Measurements from ENCODE around the gene CCDC57. TPM values are rescaled to one million over a fixed set of nuclear protein-coding genes. Genes with fewer than 3 reads are reported as not detected.

CCDC57 gene
- total and polyA plus RNA-seq, 2 of the 8 experiments (the other 6 are each of a cell fraction or from before 2014, with no cell fraction given): 8.4 to 12.9 TPM

- peak overlapping the region; percentile 72; the same call in 1 of the 2 replicates for H2BK15ac ChIP-seq (ENCODE audit: low read length)
- no peak overlapping the region for H2AFZ ChIP-seq (ENCODE audit: low read length)
- H3K4me2 ChIP-seq (ENCODE audit: insufficient read depth in 1 of 2, low read depth in 2 of 2, low read length in 2 of 2): peak overlapping the region in 1 of 2 experiments; percentile 65; a peak in 2 of 4 replicates
- no peak overlapping the region for H2BK20ac ChIP-seq (ENCODE audit: low read length)
- H3K9me3 ChIP-seq (ENCODE audit: insufficient read depth in 2 of 2, low read depth in 1 of 2, low read length in 1 of 2): no peaks in the 10 kb centered on the region
- peaks cover 14% of the 10 kb centered on the region; the same call in 1 of the 2 replicates for H3K23me2 ChIP-seq (ENCODE audit: low read depth, low read length)
- TF ChIP-seq POLR2A (IDR thresholded peaks at IDR 0.05; ENCODE audit: control extremely low read depth in 1 of 2, low read depth in 2 of 2, low read length in 2 of 2) (peak in 1 of 2 experiments; percentile 11; a peak in 1 of 3 replicates), CBX5 (IDR thresholded peaks at IDR 0.05; ENCODE audit: low read depth, low read length) (no peak)
- FAIRE-seq (no peak), DNase-seq (ENCODE audit: low read depth in 1 of 2, low spot score in 2 of 2) (no peak)
- H3K27me3 ChIP-seq (replicated peaks in 1 of 4; ENCODE audit: control insufficient read depth in 3 of 4, extremely low read depth in 1 of 4, insufficient read depth in 3 of 4, low read length in 3 of 4): no peaks in the 10 kb centered on the region
- H3K18ac ChIP-seq (ENCODE audit: extremely low read depth, low read length): peak overlapping the region; percentile 53; the same call in 1 of the 2 replicates
- no peak overlapping the region for H4K5ac ChIP-seq (ENCODE audit: insufficient read length, low read depth, low read length)
- H4K20me1 ChIP-seq (replicated peaks in 1 of 2; ENCODE audit: control insufficient read depth in 1 of 2, insufficient read depth in 2 of 2, low read length in 2 of 2): peaks cover under 1 to 13% of the 10 kb centered on the region in 2 experiments
- 87% methylated on average over 31 of the region's 35 CpGs; no CpG with 5 or more reads in 1 of the 2 experiments for WGBS, 2 experiments (ENCODE audit: extremely low coverage in 1 of 2, insufficient coverage in 1 of 2, insufficient read length in 1 of 2, insufficient replicate concordance in 2 of 2, low coverage in 1 of 2, low lambda C conversion rate in 2 of 2, missing lambda C conversion rate in 1 of 2)
- no peak overlapping the region for H2BK120ac ChIP-seq (replicated peaks; ENCODE audit: low read depth, low read length)
- H3K27ac ChIP-seq (ENCODE audit: low read depth, low read length): no peak overlapping the region
- peak overlapping the region; percentile 65; the same call in 1 of the 2 replicates for H4K8ac ChIP-seq (ENCODE audit: extremely low read depth, insufficient read depth, low read length)
- H3K14ac ChIP-seq (ENCODE audit: insufficient read length): no peak overlapping the region
- H3K23ac ChIP-seq (ENCODE audit: insufficient read length): no peak overlapping the region
- peaks cover 7% of the 10 kb centered on the region for H3K79me1 ChIP-seq (ENCODE audit: low read depth, low read length)
- no peak overlapping the region for H2BK12ac ChIP-seq (ENCODE audit: low read depth, low read length)
- peaks cover 3 to 7% (median 6%) of the 10 kb centered on the region in 4 experiments; a peak in 5 of 8 replicates for H3K36me3 ChIP-seq (ENCODE audit: control insufficient read depth in 2 of 4, insufficient read depth in 4 of 4, low read length in 3 of 4)
- no peak overlapping the region for H3K9ac ChIP-seq (replicated peaks in 1 of 4; ENCODE audit: extremely low read depth in 1 of 4, low read depth in 3 of 4, low read length in 3 of 4)
- peak overlapping the region; percentile 7; the same call in 1 of the 2 replicates for H2AK5ac ChIP-seq (ENCODE audit: low read depth, low read length)
- peak overlapping the region; percentile 74 for H3K4ac ChIP-seq (replicated peaks; ENCODE audit: insufficient read length, low read depth, low read length)
- peaks cover 0 to 64% (median 53%) of the 10 kb centered on the region in 4 experiments; a peak in 6 of 7 replicates for H3K4me1 ChIP-seq (replicated peaks in 1 of 4; ENCODE audit: control insufficient read depth in 3 of 4, insufficient read depth in 4 of 4, low read length in 3 of 4)
- H3K56ac ChIP-seq (replicated peaks; ENCODE audit: insufficient read length, low read depth, low read length): no peak overlapping the region
- ChIA-PET CTCF (ENCODE audit: partially characterized antibody) (interaction anchor here (0.7 to 6.5 kb wide), 4 partner anchors 16 to 244 kb away, joined by 3 to 61 read pairs (median 6); no protein-coding TSS in a partner anchor), POLR2A (ENCODE audit: partially characterized antibody) (interaction anchor here (0.9 to 2.9 kb wide), 10 partner anchors 8 to 80 kb away, joined by 3 to 15 read pairs (median 4); partner anchors contain the start of genes CENPX and LRRC45)
- peaks cover 15 to 29% of the 10 kb centered on the region in 2 experiments; a peak in 3 of 4 replicates for H3K79me2 ChIP-seq (ENCODE audit: control insufficient read depth in 1 of 2, insufficient read depth in 2 of 2, low read length in 2 of 2)
- H2BK5ac ChIP-seq (ENCODE audit: low read depth, low read length): peak overlapping the region; percentile 58; the same call in 1 of the 2 replicates
- peak overlapping the region; percentile 93 for H4K91ac ChIP-seq (replicated peaks; ENCODE audit: insufficient read length, low read length)
- H3K4me3 ChIP-seq (ENCODE audit: extremely low read depth in 1 of 4, insufficient read depth in 2 of 4, low read depth in 3 of 4, low read length in 4 of 4): no peak overlapping the region
Measured at GRCh38 chr17:82100502-82101298, 111.9 kb downstream of the CCDC57 start.
